A673 (cell line): ENCODE data around the gene NEDD4L. TPM values are rescaled to one million over a fixed set of nuclear protein-coding genes. Genes with fewer than 3 reads are reported as not detected.

Experiments
- BruUV-seq: library from RNA; stranded (reverse); fragments of 400-500 nt; replicated peaks from 2 replicates; lab custom pipeline; 2021; lab: Mats Ljungman, UMichigan
- CTCF ChIA-PET: fragments of 300-600 bp; sonication (Branson Sonifier 250); formaldehyde crosslinking; loops from one replicate; lab custom pipeline; 2022; ENCODE audit warnings: antibody characterized with exemption; lab: Charles Lee
- POLR2A ChIA-PET: fragments of 300-600 bp; sonication (Branson Sonifier 250); formaldehyde crosslinking; loops from one replicate; lab custom pipeline; 2022; ENCODE audit warnings: antibody characterized with exemption; ENCODE audit not compliant: low non-redundant PET; lab: Charles Lee
- DNase-seq: peaks from one replicate; pipeline ENCODE4 v3.0.0-alpha.2; 2015; ENCODE audit warnings: low spot score
- H3K27ac ChIP-seq: fragments of 200-600 bp; sonication (generic); 2 replicates; pipeline ENCODE4 v1.5.1; 2016; ENCODE audit warnings: mixed run types, low read depth, mild to moderate bottlenecking, mixed read lengths, antibody characterized with exemption, low read length; ENCODE audit not compliant: poor library complexity, severe bottlenecking
- H3K27me3 ChIP-seq: fragments of 200-600 bp; sonication (generic); replicated peaks from 2 replicates; pipeline ENCODE4 v1.6.1; 2017; ENCODE audit warnings: mixed run types, low read depth, mild to moderate bottlenecking, mixed read lengths, antibody characterized with exemption, low read length; ENCODE audit not compliant: insufficient read depth, poor library complexity
- H3K36me3 ChIP-seq: fragments of 200-600 bp; sonication (generic); 2 replicates; pipeline ENCODE4 v1.6.1; 2016; ENCODE audit warnings: mixed run types, mild to moderate bottlenecking, mixed read lengths, antibody characterized with exemption, low read length; ENCODE audit not compliant: insufficient read depth, poor library complexity, severe bottlenecking
- H3K4me1 ChIP-seq: fragments of 200-600 bp; sonication (generic); 2 replicates; pipeline ENCODE4 v1.6.1; 2017; ENCODE audit warnings: mixed run types, mild to moderate bottlenecking, mixed read lengths, antibody characterized with exemption, low read length; ENCODE audit not compliant: insufficient read depth, poor library complexity, severe bottlenecking
- H3K4me3 ChIP-seq: fragments of 200-600 bp; sonication (generic); 2 replicates; pipeline ENCODE4 v1.5.1; 2016; ENCODE audit warnings: low read depth, mixed run types, mild to moderate bottlenecking, mixed read lengths, low read length; ENCODE audit not compliant: poor library complexity, severe bottlenecking
- H3K9me3 ChIP-seq: fragments of 200-600 bp; sonication (generic); 2 replicates; pipeline ENCODE4 v1.6.1; 2016; ENCODE audit warnings: mixed run types, low read depth, mild to moderate bottlenecking, mixed read lengths, antibody characterized with exemption, low read length; ENCODE audit not compliant: poor library complexity, severe bottlenecking
- CTCF ChIP-seq: fragments of 300-800, 200-600 bp; sonication (generic); conservative IDR thresholded peaks from 2 replicates; pipeline ENCODE4 v1.5.1; 2017; ENCODE audit warnings: low read depth, mild to moderate bottlenecking, antibody characterized with exemption, low read length, moderate library complexity, mixed read lengths
- EZH2 ChIP-seq: fragments of 200-600 bp; sonication (generic); IDR thresholded peaks from 2 replicates; pipeline ENCODE4 v1.6.1; 2017; ENCODE audit warnings: borderline replicate concordance, low read depth, mild to moderate bottlenecking, mixed read lengths, antibody characterized with exemption, low read length; ENCODE audit not compliant: poor library complexity, severe bottlenecking
- intact Hi-C: fragments of 100-400 bp; cut with micrococcal nuclease; formaldehyde crosslinking; loops from one replicate; pipeline ENCODE4 v1.10.0; 2022; ENCODE audit not compliant: unreplicated experiment
- total RNA-seq: library from RNA; stranded (reverse); gene quantifications from 2 replicates; pipeline ENCODE4 v1.2.3, GENCODE V29; 2021

The NEDD4L gene
- total RNA-seq, 1 experiment from 2014 or later = 15.3 TPM

- intact Hi-C loops = no loop called here
- no peak overlapping the region for H3K4me3 ChIP-seq
- no peaks in the 10 kb centered on the region for H3K36me3 ChIP-seq
- no peaks in the 10 kb centered on the region for H3K4me1 ChIP-seq
- ChIA-PET CTCF (no interaction called here), POLR2A (no interaction called here)
- DNase-seq = no peak
- TF ChIP-seq CTCF (no peak), EZH2 (no peak)
- no peak overlapping the region for H3K27ac ChIP-seq
- no peaks in the 10 kb centered on the region for H3K27me3 ChIP-seq
- BruUV-seq = no TSS peak
- H3K9me3 ChIP-seq = no peaks in the 10 kb centered on the region
Measured at GRCh38 chr18:58064406-58064998, 20.5 kb downstream of the NEDD4L start.

- BruUV-seq = no TSS peak
- ChIA-PET POLR2A (no interaction called here), CTCF (no interaction called here)
- H3K27ac ChIP-seq = no peak overlapping the region
- no peak overlapping the region for H3K4me3 ChIP-seq
- no peaks in the 10 kb centered on the region for H3K27me3 ChIP-seq
- H3K4me1 ChIP-seq = no peaks in the 10 kb centered on the region
- no peak for DNase-seq
- H3K9me3 ChIP-seq = no peaks in the 10 kb centered on the region
- intact Hi-C loops = no loop called here
- TF ChIP-seq CTCF = no peak
- no peak for TF ChIP-seq EZH2
- H3K36me3 ChIP-seq = no peaks in the 10 kb centered on the region
Measured at GRCh38 chr18:58065956-58066355, 21.9 kb downstream of the NEDD4L start.

GRCh38 chr18:58067601-58068000, 23.6 kb downstream of the NEDD4L start:
- H3K9me3 ChIP-seq = no peaks in the 10 kb centered on the region
- H3K27ac ChIP-seq = no peak overlapping the region
- H3K36me3 ChIP-seq = no peaks in the 10 kb centered on the region
- ChIA-PET CTCF (interaction anchor here (0.7 kb wide), 1 partner anchor 58 kb away, joined by 3 read pairs; no protein-coding TSS in a partner anchor), POLR2A (no interaction called here)
- DNase-seq = no peak
- TF ChIP-seq CTCF (no peak), EZH2 (no peak)
- no peaks in the 10 kb centered on the region for H3K27me3 ChIP-seq
- no peaks in the 10 kb centered on the region for H3K4me1 ChIP-seq
- intact Hi-C loops = no loop called here
- no TSS peak for BruUV-seq
- H3K4me3 ChIP-seq = no peak overlapping the region
